Stimulated activated naive CD4-positive, alpha-beta T cell treated with Interleukin-2 at 50 U/mL for 16 hours (primary cell): Measurements from ENCODE around the gene HPCAL1.
"Not testable (repeated sequence)": the region's sequence is repeated elsewhere in the genome, so short reads cannot be mapped to it uniquely, and the experiment has no call there.

Experiments
- DNase-seq: peaks from one replicate; lab custom pipeline; 2025; lab: John Stamatoyannopoulos, UW

The HPCAL1 gene

DNA sequence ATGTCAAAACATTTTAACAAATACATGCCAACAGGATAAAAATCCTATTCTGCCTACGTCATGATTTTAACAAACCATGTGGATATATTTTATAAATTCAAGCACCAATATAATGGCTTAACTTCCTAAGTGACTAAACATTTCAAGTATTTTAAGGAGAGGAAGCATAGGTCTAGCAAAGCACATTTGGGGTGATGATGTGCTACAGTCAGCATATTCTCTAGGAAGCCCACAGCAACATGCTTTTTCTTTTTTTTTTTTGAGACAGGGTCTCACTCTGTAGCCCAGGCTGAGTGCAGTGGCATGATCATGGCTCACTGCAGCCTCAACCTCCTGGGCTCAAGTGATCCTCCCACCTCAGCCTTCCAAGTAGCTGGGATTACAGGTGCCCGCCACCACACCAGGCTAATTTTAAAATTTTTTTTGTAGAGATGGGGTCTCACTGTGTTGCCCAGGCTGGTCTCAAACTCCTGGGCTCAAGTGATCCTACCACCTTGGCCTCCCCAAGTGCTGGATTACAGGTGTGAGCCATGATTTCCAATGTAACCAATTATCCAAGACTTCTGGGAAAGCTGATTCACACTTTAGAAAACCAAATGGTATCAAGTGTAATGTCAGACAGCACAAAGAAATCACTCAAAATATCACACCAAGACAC lies 139.9 kb downstream of the HPCAL1 start:
- not testable (repeated sequence) for DNase-seq

DNA sequence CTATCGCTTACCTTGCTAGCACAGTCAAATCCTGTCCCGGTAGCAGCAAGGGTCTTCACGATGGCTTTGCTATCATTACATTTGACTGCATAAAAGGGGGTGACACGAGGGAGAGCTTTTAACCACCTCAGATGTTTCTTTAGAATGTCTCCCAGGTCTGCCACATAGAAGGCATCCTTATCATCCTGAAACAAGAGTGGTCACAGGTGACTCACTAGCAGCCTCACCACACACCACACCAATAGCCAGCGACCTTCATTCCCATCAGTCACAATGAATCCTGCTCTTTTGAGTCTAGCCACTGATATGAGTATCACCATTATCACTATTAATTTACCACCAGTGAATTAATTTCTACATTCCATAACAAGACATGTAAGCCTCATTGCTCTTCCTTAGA lies 141.8 kb downstream of the HPCAL1 start:
- DNase-seq, result peak; percentile 17

DNA sequence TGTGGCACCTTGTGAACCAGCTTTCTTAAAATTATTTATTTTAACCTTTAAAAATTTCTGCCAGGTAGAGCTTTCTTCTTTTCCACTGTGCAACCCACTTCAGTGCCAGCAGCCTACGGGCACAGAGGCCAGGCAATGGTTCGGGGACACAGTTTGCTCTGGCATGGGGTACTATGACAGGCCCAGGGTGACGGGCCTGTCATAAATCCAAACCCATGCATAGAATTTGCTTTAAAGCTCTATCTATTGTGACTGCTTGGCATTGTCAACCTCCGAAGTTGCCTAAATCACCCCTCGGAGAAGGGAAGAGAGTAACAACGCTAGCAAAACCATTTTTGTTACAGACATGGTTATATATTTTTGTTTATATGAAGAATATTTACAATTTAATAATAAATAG lies 143.9 kb downstream of the HPCAL1 start:
- no peak for DNase-seq

DNA sequence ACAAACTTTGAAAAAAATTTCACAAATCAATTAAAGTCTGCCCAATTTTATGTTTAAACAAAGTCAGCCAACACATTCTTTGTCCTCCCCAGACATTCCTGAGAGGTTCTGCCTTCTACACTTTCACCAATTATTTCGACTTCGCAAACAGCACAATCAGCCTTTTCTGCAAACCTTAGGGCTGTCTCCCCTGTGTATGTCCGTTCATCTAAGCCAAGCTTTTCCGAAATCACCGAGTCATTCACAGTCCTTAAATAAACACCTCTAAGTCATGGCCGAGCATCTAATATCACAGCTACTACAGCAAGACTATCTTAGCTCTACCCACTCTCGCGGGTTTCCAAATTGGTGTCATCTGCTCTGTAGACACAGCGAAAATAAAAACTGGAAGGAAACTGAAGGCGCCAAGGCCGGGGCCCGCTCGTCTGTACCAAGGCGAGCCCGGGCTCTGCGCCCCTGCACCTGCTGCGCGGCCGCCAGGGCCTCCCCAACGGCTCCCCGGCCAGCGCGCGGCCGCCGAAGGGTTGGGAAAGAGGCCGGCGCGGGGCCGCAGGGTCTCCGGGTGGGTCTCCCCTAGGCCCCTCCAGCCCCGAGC lies 144.7 kb downstream of the HPCAL1 start:
- DNase-seq, result peak; percentile 49

DNA sequence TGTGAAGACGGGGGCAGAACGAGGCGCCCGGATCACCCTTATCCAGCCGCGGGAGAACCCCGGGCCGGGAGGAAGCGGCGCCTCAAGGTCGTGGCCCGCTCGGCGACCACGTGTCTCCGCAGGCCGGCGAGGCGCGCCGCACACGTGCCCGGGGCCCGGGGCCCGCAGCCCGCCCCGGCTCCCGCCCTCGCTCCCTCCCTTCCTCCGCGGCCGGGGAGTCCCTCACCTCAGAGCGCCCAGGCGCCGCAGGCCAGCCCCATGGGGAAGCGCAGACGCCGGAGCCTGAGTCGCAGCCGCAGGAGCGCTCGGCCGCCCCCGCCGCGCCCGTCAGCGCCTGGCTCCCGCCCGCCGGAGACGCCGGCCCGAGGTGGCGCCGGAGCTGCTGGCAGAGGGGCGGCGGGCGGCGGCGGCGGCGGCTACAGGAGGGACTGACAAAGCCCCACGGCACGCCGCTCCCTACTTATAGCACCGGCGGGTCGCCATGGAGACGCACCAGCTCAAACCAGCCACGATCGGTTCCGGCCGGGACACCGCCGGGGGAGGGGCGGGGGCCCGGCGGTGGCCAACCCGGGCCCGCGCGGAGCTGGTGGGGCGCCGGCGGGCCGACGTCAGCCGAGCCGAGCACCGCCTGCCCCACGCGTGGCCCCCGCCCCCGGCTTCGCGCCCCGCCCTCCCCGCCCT lies 145.3 kb downstream of the HPCAL1 start, which contains the start of gene ODC1:
TSS of gene ODC1 (minus strand) at position 433 of the 681 bp plus-strand sequence. CDS start 3,295 bp downstream, outside the sequence.
- peak; percentile 97 for DNase-seq

DNA sequence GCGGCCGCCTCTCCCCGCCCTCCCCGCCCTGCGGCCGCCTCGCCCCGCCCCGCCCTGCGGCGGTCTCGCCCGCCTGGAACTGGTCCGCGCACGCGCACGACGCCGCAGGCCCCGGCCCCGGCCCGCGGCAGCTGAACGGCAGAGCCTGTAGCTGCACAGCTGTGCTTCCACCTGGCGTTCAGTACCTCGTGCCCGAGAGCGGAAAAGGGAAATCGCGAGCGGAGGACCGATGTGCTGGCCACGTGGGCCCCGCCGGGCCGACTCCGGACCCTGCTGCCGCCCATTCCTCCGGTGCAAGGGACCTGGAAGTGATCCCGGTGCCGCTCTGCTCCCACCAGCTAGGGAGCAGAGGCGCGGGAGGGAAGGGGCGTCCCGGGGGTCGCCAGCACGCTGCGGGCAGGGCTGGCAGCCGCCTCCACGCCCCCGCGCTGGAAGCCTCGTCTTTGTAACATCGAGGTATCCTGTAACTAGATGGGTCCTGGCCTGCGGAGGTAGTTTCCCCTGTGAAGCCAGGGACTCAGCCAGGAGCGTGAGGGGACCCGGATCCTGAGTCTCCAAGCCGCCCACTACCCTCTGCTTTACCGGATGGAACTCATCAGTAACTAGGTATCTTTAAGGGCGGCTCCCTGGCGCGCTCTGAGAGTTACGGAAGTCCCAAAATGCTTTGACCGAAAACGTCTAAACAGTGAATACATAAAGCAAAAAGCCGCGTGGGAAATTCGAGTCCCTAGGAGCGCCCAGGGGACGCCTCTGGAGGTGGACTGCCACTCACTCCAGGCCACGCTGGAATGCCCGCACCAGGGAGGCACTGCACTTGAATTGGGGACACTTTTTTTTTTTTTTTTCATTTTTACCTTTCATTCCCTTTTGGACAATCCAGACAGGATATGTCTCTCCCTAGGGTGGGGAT lies 146.1 kb downstream of the HPCAL1 start:
- peak; percentile 97 for DNase-seq

DNA sequence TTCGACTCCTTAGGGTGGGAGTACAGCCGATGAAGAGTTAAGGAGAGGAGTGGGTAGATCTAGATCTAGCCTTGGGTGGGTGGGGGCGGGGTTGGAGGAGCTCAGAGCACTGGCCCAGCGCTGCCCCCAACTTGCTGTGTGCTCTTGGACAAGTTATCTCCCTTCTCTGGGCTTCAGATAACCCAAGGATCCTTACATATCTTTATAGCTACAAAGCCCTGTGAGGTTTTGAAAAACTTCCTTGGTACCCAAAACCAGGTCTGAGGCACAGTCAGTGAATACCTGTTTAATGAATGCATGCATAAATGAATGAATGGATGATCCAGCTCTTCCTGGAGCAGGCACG lies 146.8 kb downstream of the HPCAL1 start:
- DNase-seq, result no peak

DNA sequence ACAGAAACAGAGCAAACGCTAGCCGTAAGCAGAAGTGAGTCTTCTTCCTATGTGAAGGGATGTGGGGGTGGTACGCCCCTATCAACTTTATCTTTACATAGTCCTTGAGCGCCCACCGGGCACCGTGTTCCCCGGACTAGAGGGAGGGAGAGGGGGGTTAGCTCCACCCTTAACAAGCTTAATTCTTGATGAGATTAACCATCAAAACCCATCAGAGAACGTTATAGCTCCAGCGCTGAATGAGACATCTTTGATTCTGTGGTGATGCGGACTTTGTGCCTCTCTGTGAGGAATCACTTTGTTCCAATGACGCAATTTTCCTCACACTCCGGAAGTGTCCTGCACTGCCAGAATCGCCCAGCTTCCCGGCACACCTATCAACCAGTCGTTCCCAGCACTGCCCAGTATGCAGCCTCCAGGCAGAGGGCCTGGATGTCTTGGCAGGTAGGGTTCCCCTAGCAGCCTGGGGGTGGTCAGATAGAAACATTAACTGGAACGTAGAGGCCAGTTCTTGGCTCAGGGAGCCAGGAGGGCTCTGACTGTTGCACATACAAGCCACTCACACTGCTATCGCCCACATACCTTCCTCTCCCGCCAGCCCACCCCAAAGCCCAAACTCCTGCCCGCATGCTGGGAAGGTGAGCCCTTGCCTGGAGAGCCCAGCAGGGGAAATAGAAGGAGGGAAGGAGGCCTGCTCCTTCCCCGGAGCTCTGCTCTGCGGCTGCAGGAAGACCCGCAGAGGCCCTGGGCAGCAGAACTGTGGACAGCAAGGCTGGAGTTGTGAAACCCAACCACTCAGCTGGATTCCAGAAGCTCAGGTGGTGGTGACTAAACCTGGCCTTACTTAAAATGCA lies 147.4 kb downstream of the HPCAL1 start:
- DNase-seq, result no peak

DNA sequence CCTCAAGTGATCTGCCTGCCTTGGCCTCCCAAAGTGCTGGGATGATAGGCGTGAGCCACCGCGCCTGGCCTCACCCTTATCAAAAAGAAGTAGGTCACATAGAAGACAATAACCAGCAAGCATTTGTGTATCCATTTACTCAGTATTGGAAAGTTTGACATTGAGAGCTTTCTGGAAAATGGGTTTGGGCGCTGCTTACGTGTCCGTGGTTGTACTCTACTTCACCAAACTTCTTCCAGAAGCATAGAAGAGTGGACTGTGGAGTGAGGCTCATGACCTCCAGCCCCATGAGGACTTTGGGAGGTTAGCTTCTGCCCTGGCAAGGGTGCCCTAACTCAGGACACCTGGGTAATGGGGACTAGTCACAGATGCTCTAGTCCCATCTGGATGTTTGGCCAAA lies 149.1 kb downstream of the HPCAL1 start:
- no peak for DNase-seq

DNA sequence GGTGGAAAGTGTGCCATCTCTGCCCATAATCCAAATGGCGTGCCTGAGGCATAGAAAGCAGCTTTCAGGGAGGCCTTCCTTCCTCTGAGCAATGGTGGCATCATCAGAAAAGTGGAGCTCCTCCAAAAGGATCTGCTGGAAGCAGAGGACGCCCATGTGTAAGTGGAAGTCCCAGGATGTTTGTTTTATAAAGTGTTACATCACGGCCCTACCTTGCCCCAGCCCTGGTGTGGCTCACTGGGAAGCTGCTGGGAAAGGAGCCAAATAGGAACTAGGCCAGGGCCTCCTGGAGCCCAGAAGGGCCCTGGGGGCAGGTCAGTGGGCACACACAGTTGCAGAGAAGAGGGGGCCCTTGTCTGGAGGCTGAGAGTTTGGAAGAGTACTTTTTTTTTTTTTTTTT lies 149.6 kb downstream of the HPCAL1 start:
- no peak for DNase-seq

DNA sequence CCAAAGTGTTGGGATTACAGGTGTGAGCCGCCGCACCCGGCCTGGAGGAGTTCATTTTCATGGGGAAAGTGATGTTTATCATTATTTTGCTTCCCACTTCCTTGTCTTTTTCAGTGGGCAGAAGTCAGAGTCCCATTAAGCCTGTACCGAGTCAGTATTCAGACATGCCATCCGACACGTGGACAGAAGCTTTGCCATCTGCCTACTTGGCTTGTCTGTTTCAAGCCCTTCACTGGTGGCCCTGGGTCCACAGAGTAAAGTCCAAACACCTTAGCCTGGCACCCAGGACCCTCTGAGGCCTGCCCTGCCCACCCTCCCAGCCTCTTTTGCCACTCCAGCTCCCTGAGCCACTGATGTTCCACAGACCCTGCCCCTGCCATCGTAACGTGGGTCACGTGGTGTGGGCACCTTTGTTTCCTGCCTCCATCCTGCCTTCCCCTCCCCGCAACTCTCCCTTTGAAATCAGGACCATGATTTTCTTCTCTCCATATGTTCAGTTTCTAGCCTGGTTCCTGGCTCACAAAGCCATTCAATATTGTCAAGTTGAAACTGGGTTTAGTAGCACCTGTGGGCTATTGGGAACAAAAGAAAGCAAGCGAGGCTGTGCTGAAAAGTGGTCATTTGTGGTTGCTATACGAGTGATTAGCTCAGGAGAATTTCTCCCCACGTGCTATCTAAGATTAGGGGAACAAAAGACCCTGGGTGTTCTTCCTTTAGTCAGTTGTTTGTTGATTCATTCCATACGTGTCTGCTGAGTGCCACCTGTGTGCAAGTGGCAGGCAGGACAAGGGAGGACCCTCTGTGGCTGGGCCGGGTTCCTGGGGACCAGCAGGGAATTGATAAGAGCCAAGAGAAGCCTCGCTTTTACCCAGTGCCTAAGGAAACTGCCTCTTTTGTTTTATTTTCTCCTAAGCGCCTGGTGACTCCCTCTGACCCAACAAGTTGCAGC lies 150.5 kb downstream of the HPCAL1 start:
- no peak for DNase-seq

DNA sequence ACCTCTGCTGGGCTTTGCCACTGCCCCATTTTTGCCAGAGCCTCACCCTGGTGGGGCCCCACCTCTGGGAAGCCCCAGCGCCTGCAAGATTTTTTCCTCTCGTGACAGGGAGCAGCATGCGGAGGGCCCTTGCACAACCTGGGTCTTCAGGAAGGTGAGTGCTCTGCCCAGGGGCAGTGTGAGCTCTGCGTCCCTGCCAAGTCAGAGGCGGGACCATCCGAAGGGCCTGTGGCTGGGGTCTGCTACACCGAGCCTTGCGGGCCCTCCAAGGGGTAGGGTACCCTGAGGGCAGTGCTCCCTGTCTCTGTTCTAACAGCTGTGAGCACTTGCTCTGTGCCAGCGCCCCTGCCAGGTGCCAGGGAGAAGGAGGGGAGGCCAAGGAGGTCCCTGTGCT lies 151.2 kb downstream of the HPCAL1 start:
- DNase-seq, result no peak

DNA sequence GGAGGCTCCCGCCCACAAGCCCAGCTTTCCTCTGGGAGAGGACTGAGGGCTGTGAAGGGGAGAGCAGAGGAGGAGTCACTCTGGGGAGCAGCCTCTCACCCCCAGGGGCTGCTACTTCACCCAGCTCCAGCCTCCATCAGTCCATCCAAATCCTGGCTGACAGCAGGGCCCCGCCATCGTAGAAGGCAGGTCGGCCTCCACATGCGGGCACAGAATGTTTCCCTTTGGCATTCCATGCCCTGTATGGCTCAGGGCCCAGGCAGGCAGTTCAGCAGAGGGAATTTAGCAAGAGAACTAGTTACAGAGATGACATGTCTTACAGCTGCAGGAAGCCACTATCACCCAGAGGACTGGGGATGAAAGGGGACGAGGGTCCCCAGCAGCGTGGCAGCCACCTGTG lies 151.8 kb downstream of the HPCAL1 start:
- DNase-seq, result no peak

DNA sequence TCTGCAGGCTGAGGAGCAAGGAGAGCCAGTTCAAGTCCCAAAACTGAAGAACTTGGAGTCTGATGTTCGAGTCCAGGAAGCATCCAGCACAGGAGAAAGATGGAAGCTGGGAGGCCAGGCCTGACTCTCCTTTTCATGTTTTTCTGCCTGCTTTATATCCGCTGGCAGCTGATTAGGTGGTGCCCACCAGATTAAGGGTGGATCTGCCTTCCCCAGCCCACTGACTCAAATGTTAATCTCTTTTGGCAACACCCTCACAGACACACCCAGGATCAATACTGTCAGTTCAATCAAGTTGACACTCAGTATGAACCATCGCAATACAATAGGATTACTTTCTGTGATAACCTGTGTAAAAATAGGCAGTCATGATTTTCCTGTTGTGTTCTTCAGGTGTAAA lies 154.5 kb downstream of the HPCAL1 start:
- DNase-seq, result not testable (repeated sequence)

DNA sequence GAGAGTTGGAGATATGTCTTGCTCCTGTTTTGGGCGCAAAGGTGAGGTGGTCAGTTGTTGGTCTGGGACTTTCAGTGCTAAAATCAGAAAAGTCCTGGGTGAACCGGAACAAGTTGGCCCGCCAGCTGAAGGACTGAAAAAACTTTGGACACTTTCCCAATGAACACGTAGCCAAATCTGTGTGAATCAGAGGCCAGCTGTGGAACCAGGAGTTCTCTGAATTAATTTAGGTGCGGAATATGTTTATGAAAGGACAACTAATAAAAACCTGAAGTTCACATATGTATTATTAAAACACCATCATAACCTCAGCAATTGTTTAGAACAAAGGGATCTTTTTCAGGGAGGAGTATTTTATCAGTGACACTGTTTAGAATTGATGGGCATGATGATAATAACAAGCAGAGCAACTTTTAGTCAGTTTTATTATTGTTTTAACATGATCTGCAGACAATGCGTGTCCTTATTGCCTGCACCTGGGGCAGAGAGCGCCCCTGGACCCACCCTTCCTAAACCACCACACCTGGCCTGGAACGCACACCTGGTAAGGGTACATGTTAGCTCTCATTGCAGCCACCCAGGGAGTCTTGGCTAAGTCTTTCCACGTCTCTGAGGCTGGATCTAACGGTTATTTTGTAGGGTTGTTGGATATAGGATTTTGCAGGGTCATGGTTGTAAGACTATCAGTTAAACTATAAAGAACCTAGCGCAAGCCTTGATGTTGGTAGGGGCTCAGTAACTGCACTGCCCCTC lies 155.3 kb downstream of the HPCAL1 start:
- no peak for DNase-seq

DNA sequence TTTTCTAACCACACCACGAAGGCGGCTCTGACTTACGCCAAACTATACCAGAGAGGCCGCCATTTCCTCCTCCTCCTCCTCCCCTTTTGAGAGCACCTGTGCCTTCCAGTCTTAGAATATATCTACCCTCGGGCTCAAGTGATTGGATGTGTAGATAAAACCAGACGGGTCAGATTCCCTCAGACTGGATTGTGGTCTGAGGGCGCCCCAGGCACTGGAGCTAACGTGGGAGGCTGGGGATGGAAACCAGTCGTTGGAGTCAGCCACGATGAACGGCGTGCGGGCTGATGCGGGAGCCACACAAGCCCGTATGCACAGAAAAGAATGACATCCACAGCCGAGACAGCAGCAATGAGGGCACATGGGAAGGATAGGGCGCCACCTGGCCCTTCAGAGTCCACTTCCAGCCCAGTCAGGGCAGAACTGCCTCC lies 157.7 kb downstream of the HPCAL1 start:
- no peak for DNase-seq

DNA sequence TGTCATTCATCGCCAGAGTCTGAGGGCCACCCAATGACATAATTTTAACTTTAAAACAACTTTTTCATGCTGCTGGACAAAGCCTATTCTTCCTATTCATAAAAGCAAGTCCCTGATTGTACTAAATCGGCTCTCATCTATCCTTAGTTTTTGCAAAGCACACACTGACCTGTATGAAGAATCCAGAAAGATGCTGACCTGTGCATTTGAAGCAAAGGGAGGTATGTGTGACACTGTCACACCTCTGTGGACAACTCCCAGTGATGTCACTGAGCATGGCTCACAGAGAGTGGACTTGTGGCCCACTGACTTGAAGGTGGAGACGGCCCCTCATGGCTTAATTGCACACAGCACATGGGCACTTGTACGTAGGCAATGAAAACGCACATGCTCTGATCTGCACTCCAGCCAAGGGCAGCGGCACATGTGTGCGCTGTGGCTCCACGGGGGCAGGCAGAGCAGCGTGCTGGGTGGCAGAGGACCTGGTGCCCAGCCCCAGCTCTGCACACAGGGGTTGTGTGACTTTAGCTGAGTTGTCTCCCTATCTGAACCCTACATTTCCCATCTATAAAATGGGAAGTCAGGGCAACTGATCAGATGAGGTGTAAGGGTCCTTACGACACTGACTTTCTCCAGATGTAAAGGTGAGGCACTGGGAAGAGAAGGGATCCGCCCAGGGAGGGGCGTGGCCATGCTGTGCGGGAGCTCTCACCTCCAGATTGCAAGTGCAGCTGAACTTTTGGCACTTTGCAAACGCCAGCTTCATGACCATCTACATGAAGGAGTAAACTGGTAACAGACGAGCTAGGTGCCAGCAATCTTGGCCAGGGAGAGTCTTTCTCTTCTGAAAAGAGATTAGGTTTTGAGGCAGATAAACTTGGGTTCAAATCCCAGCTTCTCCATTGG lies 159.7 kb downstream of the HPCAL1 start:
- DNase-seq, result no peak

DNA sequence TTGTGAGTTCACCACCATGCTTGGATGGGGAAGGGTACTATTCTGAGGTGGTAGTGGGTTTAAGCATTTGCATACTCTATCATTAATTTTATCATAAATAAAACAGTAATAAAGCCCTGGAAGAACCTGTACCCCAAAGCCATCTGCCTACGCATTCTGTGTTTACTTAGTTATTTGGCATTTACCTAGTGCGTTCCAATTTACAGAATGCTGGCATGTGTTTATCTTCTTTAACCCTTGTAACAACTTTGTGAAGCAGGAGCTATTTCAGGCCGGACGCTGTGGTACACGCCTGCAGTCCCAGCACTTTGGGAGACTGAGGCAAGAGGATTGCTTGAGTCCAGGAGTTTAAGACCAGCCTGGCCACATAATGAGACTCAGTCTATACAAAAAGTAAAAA lies 163.2 kb downstream of the HPCAL1 start:
- DNase-seq, result no peak
